NB4 (cell line): Measurements from ENCODE around the gene MEIOB.

Experiments
- POLR2A ChIP-seq: IDR thresholded peaks from 2 replicates; pipeline ENCODE4 v1.6.1; 2011; ENCODE audit warnings: mild to moderate bottlenecking; ENCODE audit not compliant: insufficient read length; ENCODE audit errors: extremely low read depth
- TF ChIP-seq, protein P1 (sequence below): IDR thresholded peaks from one replicate; pipeline ENCODE4 v1.5.1; 2012; ENCODE audit warnings: low read depth, low read length
- TF ChIP-seq, protein P2 (sequence below): IDR thresholded peaks from 2 replicates; pipeline ENCODE4 v1.6.1; 2011; ENCODE audit warnings: low read depth, low read length

DNA sequence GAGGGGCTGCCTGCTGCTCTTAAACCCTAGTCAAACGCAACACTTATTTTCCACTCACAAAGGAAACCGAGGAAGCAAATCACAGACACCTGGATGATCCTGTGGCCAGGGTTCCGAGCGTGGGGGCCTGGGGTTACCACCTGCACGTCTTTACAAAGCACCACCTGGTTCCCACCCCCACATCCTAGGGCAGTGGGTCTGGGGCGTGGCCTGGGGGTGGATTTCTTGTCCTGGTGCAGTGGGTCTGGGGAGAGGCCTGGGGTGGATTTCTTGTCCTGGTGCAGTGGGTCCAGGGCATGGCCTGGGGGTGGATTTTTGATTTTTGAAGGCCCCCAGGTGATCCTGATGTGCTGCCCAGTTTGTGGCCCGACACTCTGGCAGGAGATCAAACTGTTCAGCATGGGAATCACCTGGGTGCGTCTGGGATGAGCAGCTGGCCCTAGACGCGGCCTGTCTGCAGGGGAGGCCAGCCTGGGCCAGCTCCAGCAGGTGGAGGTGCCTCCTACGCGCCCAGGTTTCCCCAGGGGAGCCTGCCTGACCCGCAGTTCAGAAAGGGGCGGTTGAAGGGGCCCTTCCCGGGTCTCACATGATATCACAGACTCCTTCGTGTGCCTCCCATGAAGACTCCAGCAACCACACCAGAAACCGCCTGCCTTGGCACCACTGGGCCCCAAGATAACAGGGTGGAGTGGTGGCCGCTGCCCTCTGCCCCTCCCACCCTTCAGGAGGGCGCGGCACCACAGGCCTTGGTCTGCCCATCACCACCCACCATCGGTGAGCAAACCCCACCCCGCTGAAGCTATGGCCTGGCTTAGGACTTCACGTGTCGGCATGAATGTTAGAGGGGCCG is 51.6 kb downstream of the MEIOB start:
- TF ChIP-seq POLR2A = no peak
- TF ChIP-seq, protein P1, sequence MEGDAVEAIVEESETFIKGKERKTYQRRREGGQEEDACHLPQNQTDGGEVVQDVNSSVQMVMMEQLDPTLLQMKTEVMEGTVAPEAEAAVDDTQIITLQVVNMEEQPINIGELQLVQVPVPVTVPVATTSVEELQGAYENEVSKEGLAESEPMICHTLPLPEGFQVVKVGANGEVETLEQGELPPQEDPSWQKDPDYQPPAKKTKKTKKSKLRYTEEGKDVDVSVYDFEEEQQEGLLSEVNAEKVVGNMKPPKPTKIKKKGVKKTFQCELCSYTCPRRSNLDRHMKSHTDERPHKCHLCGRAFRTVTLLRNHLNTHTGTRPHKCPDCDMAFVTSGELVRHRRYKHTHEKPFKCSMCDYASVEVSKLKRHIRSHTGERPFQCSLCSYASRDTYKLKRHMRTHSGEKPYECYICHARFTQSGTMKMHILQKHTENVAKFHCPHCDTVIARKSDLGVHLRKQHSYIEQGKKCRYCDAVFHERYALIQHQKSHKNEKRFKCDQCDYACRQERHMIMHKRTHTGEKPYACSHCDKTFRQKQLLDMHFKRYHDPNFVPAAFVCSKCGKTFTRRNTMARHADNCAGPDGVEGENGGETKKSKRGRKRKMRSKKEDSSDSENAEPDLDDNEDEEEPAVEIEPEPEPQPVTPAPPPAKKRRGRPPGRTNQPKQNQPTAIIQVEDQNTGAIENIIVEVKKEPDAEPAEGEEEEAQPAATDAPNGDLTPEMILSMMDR = no peak
- TF ChIP-seq, protein P2, sequence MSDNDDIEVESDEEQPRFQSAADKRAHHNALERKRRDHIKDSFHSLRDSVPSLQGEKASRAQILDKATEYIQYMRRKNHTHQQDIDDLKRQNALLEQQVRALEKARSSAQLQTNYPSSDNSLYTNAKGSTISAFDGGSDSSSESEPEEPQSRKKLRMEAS = no peak
